Measurements from ENCODE around the gene RPH3AL.

The RPH3AL gene

DNA sequence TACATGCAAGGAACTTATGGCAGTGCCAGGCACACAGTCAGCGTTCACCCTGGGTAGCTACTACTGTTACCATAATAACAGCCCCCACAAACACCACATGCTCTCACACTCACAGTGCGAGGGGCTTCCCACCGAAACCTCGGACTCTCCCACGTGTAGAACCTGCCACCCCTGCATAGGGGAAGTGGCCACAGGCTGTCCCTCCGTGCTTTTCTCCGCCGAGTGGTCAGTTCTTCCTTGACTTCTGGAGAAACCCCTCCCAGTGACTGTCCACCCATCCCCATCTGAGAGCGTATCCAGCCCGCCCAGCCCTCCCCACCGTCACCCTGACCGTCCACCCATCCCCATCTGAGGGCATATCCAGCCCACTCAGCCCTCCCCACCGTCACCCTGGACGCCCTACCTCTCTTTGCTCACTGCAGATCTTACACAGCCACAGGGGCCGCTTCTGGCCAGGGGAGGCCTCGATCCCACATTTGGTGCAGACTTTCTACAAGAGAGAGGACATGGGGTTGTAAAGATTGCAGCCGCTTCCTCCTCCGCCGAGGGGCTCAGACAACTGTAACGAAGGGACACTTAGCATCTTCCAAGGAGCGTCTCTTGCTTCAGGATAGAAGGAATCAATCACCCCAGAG, 71.1 kb downstream of the RPH3AL start:
- Histone ChIP-seq H3K4me3 (ENCODE audit: low read depth, low read length) (no peak overlapping the region), H3K27ac (ENCODE audit: extremely low read depth, low read depth, low read length) (no peak overlapping the region), H3K4me1 (ENCODE audit: control insufficient read depth, insufficient read depth, low read length) (no peaks in the 10 kb centered on the region), H3K36me3 (ENCODE audit: control insufficient read depth in 2 of 2, insufficient read depth in 1 of 2, low read length in 2 of 2) (no peaks in the 10 kb centered on the region), H3K9me3 (ENCODE audit: control insufficient read depth, insufficient read depth, low read depth, low read length) (no peaks in the 10 kb centered on the region)
- CTCF ChIA-PET = no interaction called here
- TF ChIP-seq ZNF398 (tag by site-specific recombination; IDR thresholded peaks at IDR 0.05) = no peak
- POLR2A ChIA-PET = no interaction called here

DNA sequence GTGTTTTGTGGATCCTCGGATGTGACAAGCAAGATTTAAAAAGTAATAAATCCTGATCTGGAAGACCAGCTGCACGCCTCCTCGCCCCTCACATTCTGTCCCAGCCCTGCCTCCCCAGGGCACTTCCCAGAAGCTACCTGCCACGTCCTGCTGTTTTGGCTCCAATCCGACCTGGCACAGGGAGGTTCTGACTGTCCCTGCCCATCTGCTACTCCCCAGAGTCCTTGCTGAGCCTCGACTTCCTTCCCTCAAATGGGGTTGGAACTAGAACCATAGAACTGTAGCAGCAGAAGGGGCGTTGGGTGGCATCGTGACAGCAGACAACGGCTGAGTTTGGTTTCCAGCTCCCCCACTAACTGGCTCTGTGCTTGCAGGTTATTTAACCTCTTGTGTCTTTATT, 71.7 kb downstream of the RPH3AL start:
- H3K36me3 ChIP-seq (ENCODE audit: control insufficient read depth in 2 of 2, insufficient read depth in 1 of 2, low read length in 2 of 2) = no peaks in the 10 kb centered on the region
- H3K4me3 ChIP-seq (ENCODE audit: low read depth, low read length) = no peak overlapping the region
- H3K27ac ChIP-seq (ENCODE audit: extremely low read depth, low read depth, low read length) = no peak overlapping the region
- no peaks in the 10 kb centered on the region for H3K4me1 ChIP-seq (ENCODE audit: control insufficient read depth, insufficient read depth, low read length)
- CTCF ChIA-PET = interaction anchor here (0.8 kb wide), 1 partner anchor 45 kb away, joined by 3 read pairs; no protein-coding TSS in a partner anchor
- POLR2A ChIA-PET = no interaction called here
- TF ChIP-seq ZNF24 (tag by site-specific recombination; IDR thresholded peaks at IDR 0.05) (no peak), ZNF621 (tag by site-specific recombination; IDR thresholded peaks at IDR 0.05) (no peak), ZBTB49 (tag by site-specific recombination; IDR thresholded peaks at IDR 0.05; ENCODE audit: low read depth) (no peak), ZNF529 (tag by site-specific recombination; IDR thresholded peaks at IDR 0.05; ENCODE audit: insufficient replicate concordance) (no peak), ZNF274 (IDR thresholded peaks at IDR 0.05; ENCODE audit: low read length) (no peak), ZNF274 (tag by site-specific recombination; IDR thresholded peaks at IDR 0.05; ENCODE audit: borderline replicate concordance) (no peak), ZNF335 (tag by site-specific recombination; conservative IDR thresholded peaks at IDR 0.05) (no peak), GFI1B (tag by site-specific recombination; IDR thresholded peaks at IDR 0.05) (no peak), BCL11A (tag by site-specific recombination; IDR thresholded peaks at IDR 0.05; ENCODE audit: low read depth) (no peak), ZFP3 (tag by site-specific recombination; IDR thresholded peaks at IDR 0.05; ENCODE audit: low read depth) (no peak)
- TF ChIP-seq, protein P1, sequence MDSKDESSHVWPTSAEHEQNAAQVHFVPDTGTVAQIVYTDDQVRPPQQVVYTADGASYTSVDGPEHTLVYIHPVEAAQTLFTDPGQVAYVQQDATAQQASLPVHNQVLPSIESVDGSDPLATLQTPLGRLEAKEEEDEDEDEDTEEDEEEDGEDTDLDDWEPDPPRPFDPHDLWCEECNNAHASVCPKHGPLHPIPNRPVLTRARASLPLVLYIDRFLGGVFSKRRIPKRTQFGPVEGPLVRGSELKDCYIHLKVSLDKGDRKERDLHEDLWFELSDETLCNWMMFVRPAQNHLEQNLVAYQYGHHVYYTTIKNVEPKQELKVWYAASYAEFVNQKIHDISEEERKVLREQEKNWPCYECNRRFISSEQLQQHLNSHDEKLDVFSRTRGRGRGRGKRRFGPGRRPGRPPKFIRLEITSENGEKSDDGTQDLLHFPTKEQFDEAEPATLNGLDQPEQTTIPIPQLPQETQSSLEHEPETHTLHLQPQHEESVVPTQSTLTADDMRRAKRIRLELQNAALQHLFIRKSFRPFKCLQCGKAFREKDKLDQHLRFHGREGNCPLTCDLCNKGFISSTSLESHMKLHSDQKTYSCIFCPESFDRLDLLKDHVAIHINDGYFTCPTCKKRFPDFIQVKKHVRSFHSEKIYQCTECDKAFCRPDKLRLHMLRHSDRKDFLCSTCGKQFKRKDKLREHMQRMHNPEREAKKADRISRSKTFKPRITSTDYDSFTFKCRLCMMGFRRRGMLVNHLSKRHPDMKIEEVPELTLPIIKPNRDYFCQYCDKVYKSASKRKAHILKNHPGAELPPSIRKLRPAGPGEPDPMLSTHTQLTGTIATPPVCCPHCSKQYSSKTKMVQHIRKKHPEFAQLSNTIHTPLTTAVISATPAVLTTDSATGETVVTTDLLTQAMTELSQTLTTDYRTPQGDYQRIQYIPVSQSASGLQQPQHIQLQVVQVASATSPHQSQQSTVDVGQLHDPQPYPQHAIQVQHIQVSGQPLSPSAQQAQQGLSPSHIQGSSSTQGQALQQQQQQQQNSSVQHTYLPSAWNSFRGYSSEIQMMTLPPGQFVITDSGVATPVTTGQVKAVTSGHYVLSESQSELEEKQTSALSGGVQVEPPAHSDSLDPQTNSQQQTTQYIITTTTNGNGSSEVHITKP (tag by site-specific recombination; IDR thresholded peaks at IDR 0.05) = no peak
- no peaks in the 10 kb centered on the region for H3K9me3 ChIP-seq (ENCODE audit: control insufficient read depth, insufficient read depth, low read depth, low read length)

DNA sequence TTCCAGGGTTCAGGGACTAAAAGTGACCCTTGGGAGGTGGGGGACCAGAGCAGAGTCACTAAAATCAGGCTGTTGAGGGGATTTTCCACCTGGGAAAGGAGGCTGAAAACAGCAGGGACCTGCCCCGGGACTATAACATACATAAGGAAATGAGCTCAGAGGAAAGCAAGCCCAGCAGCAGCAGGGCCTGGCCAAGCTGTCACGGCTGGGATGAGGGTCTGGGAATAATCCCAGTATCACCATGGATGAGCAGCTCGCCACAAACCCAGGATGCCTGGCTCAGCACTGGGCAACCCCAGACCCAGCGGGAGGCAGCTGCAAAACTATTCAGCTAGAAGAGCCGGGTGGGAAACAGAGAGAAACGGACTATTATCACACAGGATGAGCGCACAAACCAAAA, 72.4 kb downstream of the RPH3AL start:
- CTCF ChIA-PET = interaction anchor here (0.8 kb wide), 1 partner anchor 44 kb away, joined by 3 read pairs; no protein-coding TSS in a partner anchor
- Histone ChIP-seq H3K9me3 (ENCODE audit: control insufficient read depth, insufficient read depth, low read depth, low read length) (no peaks in the 10 kb centered on the region), H3K4me3 (ENCODE audit: low read depth, low read length) (no peak overlapping the region), H3K27ac (ENCODE audit: extremely low read depth, low read depth, low read length) (no peak overlapping the region), H3K4me1 (ENCODE audit: control insufficient read depth, insufficient read depth, low read length) (no peaks in the 10 kb centered on the region), H3K36me3 (ENCODE audit: control insufficient read depth in 2 of 2, insufficient read depth in 1 of 2, low read length in 2 of 2) (no peaks in the 10 kb centered on the region)
- POLR2A ChIA-PET = interaction anchor here (0.5 kb wide), 1 partner anchor 1923 kb away, joined by 3 read pairs; no protein-coding TSS in a partner anchor
- TF ChIP-seq ZNF510 (tag by site-specific recombination; IDR thresholded peaks at IDR 0.05; ENCODE audit: insufficient replicate concordance) = no peak
- no peak for TF ChIP-seq FEZF1 (tag by site-specific recombination; IDR thresholded peaks at IDR 0.05)
- TF ChIP-seq GLIS2 (tag by site-specific recombination; IDR thresholded peaks at IDR 0.05) = no peak
- no peak for TF ChIP-seq ZNF747 (tag by site-specific recombination; IDR thresholded peaks at IDR 0.05)
- no peak for TF ChIP-seq BCL11A (tag by site-specific recombination; IDR thresholded peaks at IDR 0.05; ENCODE audit: low read depth)
- no peak for TF ChIP-seq ZNF558 (tag by site-specific recombination; IDR thresholded peaks at IDR 0.05)
- TF ChIP-seq SCRT1 (tag by site-specific recombination; IDR thresholded peaks at IDR 0.05; ENCODE audit: borderline replicate concordance) = no peak
- TF ChIP-seq TRIM28 (IDR thresholded peaks at IDR 0.05; ENCODE audit: borderline replicate concordance, low read length) = no peak
- TF ChIP-seq ZNF785 (tag by site-specific recombination; IDR thresholded peaks at IDR 0.05) = no peak
